Measurements from ENCODE around the gene CEACAM1. TPM values are rescaled to one million over a fixed set of nuclear protein-coding genes. Genes with fewer than 3 reads are reported as not detected.

CEACAM1 gene
- total RNA-seq, 1 experiment from 2014 or later: 2.4 TPM

DNA sequence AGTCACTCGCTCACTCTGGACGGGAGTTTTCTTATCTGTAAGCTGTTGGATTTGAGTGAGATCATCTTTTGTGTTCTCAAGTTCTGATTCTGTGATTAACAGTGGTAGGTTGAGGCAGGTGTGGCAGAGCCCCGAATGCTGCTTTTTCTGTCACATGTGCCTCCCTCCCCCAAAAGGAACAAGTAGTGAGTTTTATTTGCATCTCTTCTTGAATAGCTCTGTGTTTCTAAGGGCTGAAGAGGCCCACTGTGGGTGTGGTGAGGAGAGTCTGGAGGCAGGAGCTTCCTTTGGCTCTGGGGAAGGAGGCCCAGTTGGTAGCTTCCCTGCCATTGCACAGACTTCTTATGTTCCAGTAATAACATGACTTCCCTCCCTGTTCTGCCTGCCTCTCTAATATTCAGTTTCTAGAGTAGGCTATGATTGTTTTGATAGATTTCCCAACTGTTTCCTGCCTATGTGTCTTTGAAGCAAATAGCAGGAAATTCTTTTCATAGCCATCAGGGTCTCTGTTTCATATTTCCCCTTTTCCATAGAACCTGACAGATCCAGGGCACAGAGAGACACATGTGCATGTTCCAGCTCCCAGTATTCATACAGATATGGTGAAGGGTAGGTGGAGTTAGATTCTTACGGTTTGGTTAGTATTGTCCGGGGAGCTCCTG is 61.6 kb downstream of the CEACAM1 start:
- Histone ChIP-seq H3K36me3 (ENCODE audit: control insufficient read depth, insufficient read depth, low read length) (no peaks in the 10 kb centered on the region), H3K27me3 (ENCODE audit: control insufficient read depth, insufficient read depth, low read length) (no peaks in the 10 kb centered on the region), H3K4me3 (ENCODE audit: low read depth in 2 of 2, low read length in 2 of 2) (no peak overlapping the region), H3K27ac (ENCODE audit: low read length) (no peak overlapping the region), H3K9me3 (ENCODE audit: control insufficient read depth, insufficient read depth, low read depth, low read length) (no peaks in the 10 kb centered on the region), H3K4me1 (ENCODE audit: control insufficient read depth, insufficient read depth, low read length) (0 out of 2 replicates have a peak, but pooled peaks cover 2% of the 10 kb centered on the region)
- DNase-seq (ENCODE audit: low read depth, low spot score) (no peak), ATAC-seq (no peak)
- ChIA-PET POLR2A (no interaction called here), CTCF (interaction anchor here (0.6 kb wide), 2 partner anchors 13 to 130 kb away, joined by 3 to 4 read pairs; no protein-coding TSS in a partner anchor)
- intact Hi-C loops (cut with micrococcal nuclease; ENCODE audit: unreplicated experiment): no loop called here
- in situ Hi-C loops (cut with HindIII; ENCODE audit: low pct_unique_long_range_greater_than_20kb, low sequenced_read_pairs): no loop called here
- BruUV-seq (replicated peaks): no TSS peak
- TF ChIP-seq POLR2AphosphoS5 (IDR thresholded peaks at IDR 0.05; ENCODE audit: low read depth, low read length): no peak
- TF ChIP-seq SIN3A (IDR thresholded peaks at IDR 0.05; ENCODE audit: borderline replicate concordance, insufficient read depth, low read depth, low read length): no peak
- TF ChIP-seq, protein P1, sequence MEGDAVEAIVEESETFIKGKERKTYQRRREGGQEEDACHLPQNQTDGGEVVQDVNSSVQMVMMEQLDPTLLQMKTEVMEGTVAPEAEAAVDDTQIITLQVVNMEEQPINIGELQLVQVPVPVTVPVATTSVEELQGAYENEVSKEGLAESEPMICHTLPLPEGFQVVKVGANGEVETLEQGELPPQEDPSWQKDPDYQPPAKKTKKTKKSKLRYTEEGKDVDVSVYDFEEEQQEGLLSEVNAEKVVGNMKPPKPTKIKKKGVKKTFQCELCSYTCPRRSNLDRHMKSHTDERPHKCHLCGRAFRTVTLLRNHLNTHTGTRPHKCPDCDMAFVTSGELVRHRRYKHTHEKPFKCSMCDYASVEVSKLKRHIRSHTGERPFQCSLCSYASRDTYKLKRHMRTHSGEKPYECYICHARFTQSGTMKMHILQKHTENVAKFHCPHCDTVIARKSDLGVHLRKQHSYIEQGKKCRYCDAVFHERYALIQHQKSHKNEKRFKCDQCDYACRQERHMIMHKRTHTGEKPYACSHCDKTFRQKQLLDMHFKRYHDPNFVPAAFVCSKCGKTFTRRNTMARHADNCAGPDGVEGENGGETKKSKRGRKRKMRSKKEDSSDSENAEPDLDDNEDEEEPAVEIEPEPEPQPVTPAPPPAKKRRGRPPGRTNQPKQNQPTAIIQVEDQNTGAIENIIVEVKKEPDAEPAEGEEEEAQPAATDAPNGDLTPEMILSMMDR (IDR thresholded peaks at IDR 0.05): no peak

DNA sequence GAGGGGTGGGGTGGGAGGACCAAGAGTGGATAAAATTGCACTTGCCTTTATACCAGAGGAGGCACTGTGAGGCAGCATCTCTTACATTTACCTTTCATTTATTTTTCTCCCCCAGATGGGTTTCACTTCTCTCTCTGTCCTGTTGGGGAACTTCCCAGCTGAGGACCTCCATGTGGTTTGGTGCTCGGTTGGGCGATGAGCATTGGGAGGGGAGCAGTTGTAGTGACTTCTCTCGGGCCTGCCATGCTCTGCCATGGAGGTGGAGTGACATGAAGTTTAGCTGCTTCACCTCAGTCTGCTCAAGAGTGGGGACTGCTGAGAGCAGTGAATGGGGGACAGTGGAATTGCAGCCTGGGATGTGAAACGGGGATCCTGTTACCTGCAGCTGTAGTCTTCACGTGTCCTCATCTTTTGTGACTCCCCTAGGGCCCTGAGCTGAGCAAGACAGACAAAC is 62.4 kb downstream of the CEACAM1 start:
- no peak overlapping the region for H3K27ac ChIP-seq (ENCODE audit: low read length)
- H3K36me3 ChIP-seq (ENCODE audit: control insufficient read depth, insufficient read depth, low read length): no peaks in the 10 kb centered on the region
- H3K9me3 ChIP-seq (ENCODE audit: control insufficient read depth, insufficient read depth, low read depth, low read length): no peaks in the 10 kb centered on the region
- DNase-seq (ENCODE audit: low read depth, low spot score) (no peak), ATAC-seq (no peak)
- TF ChIP-seq, protein P1 (IDR thresholded peaks at IDR 0.05): no peak
- TF ChIP-seq POLR2AphosphoS5 (IDR thresholded peaks at IDR 0.05; ENCODE audit: low read depth, low read length) (no peak), TCF7L2 (IDR thresholded peaks at IDR 0.05; ENCODE audit: low read depth, low read length) (no peak), SIN3A (IDR thresholded peaks at IDR 0.05; ENCODE audit: borderline replicate concordance, insufficient read depth, low read depth, low read length) (no peak)
- TF ChIP-seq, protein P2, sequence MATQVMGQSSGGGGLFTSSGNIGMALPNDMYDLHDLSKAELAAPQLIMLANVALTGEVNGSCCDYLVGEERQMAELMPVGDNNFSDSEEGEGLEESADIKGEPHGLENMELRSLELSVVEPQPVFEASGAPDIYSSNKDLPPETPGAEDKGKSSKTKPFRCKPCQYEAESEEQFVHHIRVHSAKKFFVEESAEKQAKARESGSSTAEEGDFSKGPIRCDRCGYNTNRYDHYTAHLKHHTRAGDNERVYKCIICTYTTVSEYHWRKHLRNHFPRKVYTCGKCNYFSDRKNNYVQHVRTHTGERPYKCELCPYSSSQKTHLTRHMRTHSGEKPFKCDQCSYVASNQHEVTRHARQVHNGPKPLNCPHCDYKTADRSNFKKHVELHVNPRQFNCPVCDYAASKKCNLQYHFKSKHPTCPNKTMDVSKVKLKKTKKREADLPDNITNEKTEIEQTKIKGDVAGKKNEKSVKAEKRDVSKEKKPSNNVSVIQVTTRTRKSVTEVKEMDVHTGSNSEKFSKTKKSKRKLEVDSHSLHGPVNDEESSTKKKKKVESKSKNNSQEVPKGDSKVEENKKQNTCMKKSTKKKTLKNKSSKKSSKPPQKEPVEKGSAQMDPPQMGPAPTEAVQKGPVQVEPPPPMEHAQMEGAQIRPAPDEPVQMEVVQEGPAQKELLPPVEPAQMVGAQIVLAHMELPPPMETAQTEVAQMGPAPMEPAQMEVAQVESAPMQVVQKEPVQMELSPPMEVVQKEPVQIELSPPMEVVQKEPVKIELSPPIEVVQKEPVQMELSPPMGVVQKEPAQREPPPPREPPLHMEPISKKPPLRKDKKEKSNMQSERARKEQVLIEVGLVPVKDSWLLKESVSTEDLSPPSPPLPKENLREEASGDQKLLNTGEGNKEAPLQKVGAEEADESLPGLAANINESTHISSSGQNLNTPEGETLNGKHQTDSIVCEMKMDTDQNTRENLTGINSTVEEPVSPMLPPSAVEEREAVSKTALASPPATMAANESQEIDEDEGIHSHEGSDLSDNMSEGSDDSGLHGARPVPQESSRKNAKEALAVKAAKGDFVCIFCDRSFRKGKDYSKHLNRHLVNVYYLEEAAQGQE (IDR thresholded peaks at IDR 0.05; ENCODE audit: insufficient read depth in 1 of 2, low read depth in 2 of 2, low read length in 1 of 2): no peak
- intact Hi-C loops (cut with micrococcal nuclease; ENCODE audit: unreplicated experiment) (no loop called here), in situ Hi-C loops (cut with HindIII; ENCODE audit: low pct_unique_long_range_greater_than_20kb, low sequenced_read_pairs) (no loop called here)
- H3K4me3 ChIP-seq (ENCODE audit: low read depth in 2 of 2, low read length in 2 of 2): no peak overlapping the region
- ChIA-PET CTCF (interaction anchor here (0.5 to 0.6 kb wide), 3 partner anchors 12 to 1117 kb away, joined by 3 to 11 read pairs (median 4); no protein-coding TSS in a partner anchor), POLR2A (no interaction called here)
- 0 out of 2 replicates have a peak, but pooled peaks cover 2% of the 10 kb centered on the region for H3K4me1 ChIP-seq (ENCODE audit: control insufficient read depth, insufficient read depth, low read length)
- H3K27me3 ChIP-seq (ENCODE audit: control insufficient read depth, insufficient read depth, low read length): no peaks in the 10 kb centered on the region
- no TSS peak for BruUV-seq (replicated peaks)
